ENCODE results near the gene CROCC.
"Not testable (repeated sequence)": the region's sequence is repeated elsewhere in the genome, so short reads cannot be mapped to it uniquely, and the experiment has no call there.

DNA sequence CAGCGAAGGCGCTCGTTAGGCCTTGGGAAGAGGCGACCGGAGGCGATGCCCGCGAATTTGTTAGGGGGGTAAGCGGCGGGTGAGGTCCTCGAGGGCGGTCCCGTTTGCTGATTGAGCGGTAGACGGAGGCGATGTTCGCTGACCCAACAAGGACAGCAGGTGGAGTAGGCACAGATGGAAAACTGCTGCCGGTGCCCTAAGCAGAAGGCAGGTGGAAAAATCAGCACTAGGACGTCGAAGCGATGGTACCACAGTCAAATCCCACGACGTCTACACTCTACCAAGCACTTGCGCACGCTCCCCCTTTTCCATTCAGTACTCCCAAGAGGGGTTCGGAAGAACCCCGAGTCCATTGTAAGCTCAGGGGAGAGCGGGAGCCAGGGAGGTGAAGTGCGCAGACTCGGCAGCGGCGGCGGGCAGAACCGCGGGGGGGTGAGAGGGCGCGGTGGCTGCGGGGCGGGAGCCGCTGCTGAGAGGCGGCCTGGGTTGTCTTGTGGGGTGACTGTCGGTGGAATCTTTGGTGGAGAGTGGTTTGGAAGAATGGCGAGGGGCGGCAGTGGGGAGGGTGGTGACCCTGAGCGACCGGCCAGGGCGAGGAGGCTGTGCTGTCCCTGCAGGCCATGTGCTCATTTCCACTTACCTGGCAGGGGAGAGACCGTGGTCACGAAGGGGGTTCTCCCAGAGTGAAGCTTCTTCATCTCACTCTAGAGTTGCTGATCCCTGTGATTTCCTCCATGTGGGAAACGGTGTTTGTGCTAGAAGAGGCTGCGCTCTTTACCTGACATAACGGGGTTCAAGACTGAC lies 48.5 kb upstream of the CROCC start:
- TF ChIP-seq, protein P1, sequence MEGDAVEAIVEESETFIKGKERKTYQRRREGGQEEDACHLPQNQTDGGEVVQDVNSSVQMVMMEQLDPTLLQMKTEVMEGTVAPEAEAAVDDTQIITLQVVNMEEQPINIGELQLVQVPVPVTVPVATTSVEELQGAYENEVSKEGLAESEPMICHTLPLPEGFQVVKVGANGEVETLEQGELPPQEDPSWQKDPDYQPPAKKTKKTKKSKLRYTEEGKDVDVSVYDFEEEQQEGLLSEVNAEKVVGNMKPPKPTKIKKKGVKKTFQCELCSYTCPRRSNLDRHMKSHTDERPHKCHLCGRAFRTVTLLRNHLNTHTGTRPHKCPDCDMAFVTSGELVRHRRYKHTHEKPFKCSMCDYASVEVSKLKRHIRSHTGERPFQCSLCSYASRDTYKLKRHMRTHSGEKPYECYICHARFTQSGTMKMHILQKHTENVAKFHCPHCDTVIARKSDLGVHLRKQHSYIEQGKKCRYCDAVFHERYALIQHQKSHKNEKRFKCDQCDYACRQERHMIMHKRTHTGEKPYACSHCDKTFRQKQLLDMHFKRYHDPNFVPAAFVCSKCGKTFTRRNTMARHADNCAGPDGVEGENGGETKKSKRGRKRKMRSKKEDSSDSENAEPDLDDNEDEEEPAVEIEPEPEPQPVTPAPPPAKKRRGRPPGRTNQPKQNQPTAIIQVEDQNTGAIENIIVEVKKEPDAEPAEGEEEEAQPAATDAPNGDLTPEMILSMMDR (IDR thresholded peaks at IDR 0.05), result not testable (repeated sequence)
- TF ChIP-seq POLR2A (IDR thresholded peaks at IDR 0.05), result not testable (repeated sequence)

All from thyroid gland (tissue), 4 donors.